Measurements from ENCODE around the gene MCM5. TPM values are rescaled to one million over a fixed set of nuclear protein-coding genes. Genes with fewer than 3 reads are reported as not detected.
A peak's percentile ranks its signal among the peaks of the same experiment; 100 is the strongest.

The MCM5 gene
- total and polyA plus RNA-seq, 2 of the 13 experiments (the other 11 are each of a cell fraction or from before 2014, with no cell fraction given) = 40.2 to 93.5 TPM

GRCh38 chr22:35380537-35381423, 19.2 kb upstream of the MCM5 start, which contains the start of gene HMOX1 (continued):
- TF ChIP-seq RXRB (CRISPR knock-in tag; IDR thresholded peaks at IDR 0.05; ENCODE audit: borderline replicate concordance) = peak; percentile 71
- TF ChIP-seq ZNF607 (CRISPR knock-in tag; IDR thresholded peaks at IDR 0.05; ENCODE audit: borderline replicate concordance) = peak; percentile 59; the same call in 1 of the 2 replicates
- TF ChIP-seq ZNF572 (CRISPR knock-in tag; IDR thresholded peaks at IDR 0.05) = no peak
- TF ChIP-seq ZNF354B (CRISPR knock-in tag; IDR thresholded peaks at IDR 0.05) = no peak
- peak; percentile 57; the same call in 1 of the 2 replicates for TF ChIP-seq ZNF749 (CRISPR knock-in tag; IDR thresholded peaks at IDR 0.05; ENCODE audit: borderline replicate concordance)
- TF ChIP-seq FOXP4 (CRISPR knock-in tag; IDR thresholded peaks at IDR 0.05) = peak; percentile 67; the same call in 1 of the 2 replicates
- TF ChIP-seq RARA (CRISPR knock-in tag; IDR thresholded peaks at IDR 0.05) = peak; percentile 63
- TF ChIP-seq RNF219 (CRISPR knock-in tag; IDR thresholded peaks at IDR 0.05) = no peak
- TF ChIP-seq ZMAT3 (CRISPR knock-in tag; conservative IDR thresholded peaks at IDR 0.05) = 0 out of 2 replicates have a peak, but pooled peaks have one; percentile 55
- TF ChIP-seq ZNF251 (CRISPR knock-in tag; IDR thresholded peaks at IDR 0.05) = no peak
- 0 out of 2 replicates have a peak, but pooled peaks have one; percentile 35 for TF ChIP-seq ZNF776 (CRISPR knock-in tag; IDR thresholded peaks at IDR 0.05)
- no peak for TF ChIP-seq NFAT5 (CRISPR knock-in tag; IDR thresholded peaks at IDR 0.05)
- no peak for TF ChIP-seq ZNF224 (CRISPR knock-in tag; IDR thresholded peaks at IDR 0.05)
- 0 out of 2 replicates have a peak, but pooled peaks have one; percentile 33 for TF ChIP-seq ZNF605 (CRISPR knock-in tag; IDR thresholded peaks at IDR 0.05)
- no peak; the same call in 1 of the 2 replicates for TF ChIP-seq NCOR1 (IDR thresholded peaks at IDR 0.05; ENCODE audit: borderline replicate concordance, low read length)
- TF ChIP-seq ZSCAN5A (CRISPR knock-in tag; IDR thresholded peaks at IDR 0.05; ENCODE audit: borderline replicate concordance) = no peak

All from HepG2 (cell line).